GM19438 (cell line): ENCODE results near the gene KRT14.

ENCODE experiments used
- ATAC-seq: cut with Tn5 transposase; IDR thresholded peaks from one replicate; pipeline ENCODE4 v1.9.1; 2021; ENCODE audit warnings: low read depth; ENCODE audit not compliant: unreplicated experiment

KRT14 gene

GRCh38 chr17:41533613-41534012, 53.1 kb downstream of the KRT14 start:
- no peak for ATAC-seq

DNA sequence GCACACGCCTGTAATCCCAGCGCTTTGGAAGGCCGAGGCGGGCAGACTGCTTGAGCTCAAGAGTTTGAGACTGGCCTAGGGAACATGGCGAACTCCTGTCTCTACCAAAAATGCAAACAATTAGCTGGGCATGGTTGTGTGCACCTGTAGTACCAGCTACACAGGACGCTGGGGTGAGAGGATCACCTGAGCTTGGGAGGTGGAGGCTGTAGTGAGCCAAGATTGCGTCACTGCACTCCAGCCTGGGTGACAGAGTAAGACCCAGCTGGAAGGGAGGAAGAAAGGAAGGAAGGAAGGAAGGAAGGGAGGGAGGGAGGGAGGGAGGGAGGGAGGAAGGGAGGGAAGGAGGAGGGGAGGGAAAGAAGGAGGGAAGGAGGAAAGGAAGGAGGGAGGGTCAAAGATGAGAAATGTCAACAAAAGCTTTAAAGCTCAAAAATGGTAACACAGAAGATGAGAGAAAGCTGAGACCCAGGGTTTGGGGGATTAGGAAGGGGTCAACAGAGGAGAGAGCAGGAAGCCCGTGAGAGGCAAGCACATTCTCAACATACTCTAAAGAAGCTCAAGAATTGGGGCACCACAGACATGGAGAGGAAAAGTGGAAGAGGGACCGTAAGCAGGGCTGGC, 53.6 kb downstream of the KRT14 start:
- no peak for ATAC-seq
